Upper lobe of left lung (tissue), 6 donors: ENCODE data around the gene MPZL1. TPM values are rescaled to one million over a fixed set of nuclear protein-coding genes. Genes with fewer than 3 reads are reported as not detected.
A peak's percentile ranks its signal among the peaks of the same experiment; 100 is the strongest.

Experiments used
- ATAC-seq, 2 donors: fragments of 200-7000 bp; cut with Tn5 transposase; one replicate each; pipeline ENCODE4 v1.9.1; 2022; ENCODE audit warnings: mild to moderate bottlenecking in 2 of 2, moderate library complexity in 2 of 2; ENCODE audit not compliant: low FRiP score in 2 of 2
- DNase-seq, 2 donors: peaks; one replicate each; pipeline ENCODE4 v3.0.0-alpha.2; 2019 to 2020
- H3K27ac ChIP-seq, 4 donors: fragments of 200-600 bp; sonication (generic); one replicate each; pipeline ENCODE4 v1.5.1; 2016 to 2019
- H3K27me3 ChIP-seq, 4 donors: fragments of 200-600 bp; sonication (generic); one replicate each; pipeline ENCODE4 v1.5.1; 2017 to 2019
- H3K36me3 ChIP-seq, 4 donors: fragments of 200-600 bp; sonication (generic); one replicate each; pipeline ENCODE4 v1.5.1; 2016 to 2019
- H3K4me1 ChIP-seq, 4 donors: fragments of 200-600 bp; sonication (generic); one replicate each; pipeline ENCODE4 v1.5.1; 2018 to 2019
- H3K4me3 ChIP-seq, 4 donors: fragments of 200-600 bp; sonication (generic); one replicate each; pipeline ENCODE4 v1.5.1; 2017 to 2019; ENCODE audit warnings: mild to moderate bottlenecking in 2 of 4, moderate library complexity in 1 of 4
- H3K9me3 ChIP-seq, 4 donors: fragments of 200-600 bp; sonication (generic); one replicate each; pipeline ENCODE4 v1.5.1; 2018 to 2019
- EP300 ChIP-seq, 4 donors: sonication (generic); formaldehyde crosslinking; IDR thresholded peaks; one replicate each; pipeline ENCODE4 v1.5.1; 2017; ENCODE audit warnings: antibody characterized with exemption in 4 of 4, control low read depth in 2 of 4
- POLR2A ChIP-seq, 4 donors: fragments of 450-650 bp; IDR thresholded peaks; one replicate each; pipeline ENCODE4 v1.5.1; 2016 to 2017; ENCODE audit warnings: antibody characterized with exemption in 4 of 4, mild to moderate bottlenecking in 2 of 4
- POLR2AphosphoS5 ChIP-seq, 2 donors: sonication (generic); formaldehyde crosslinking; IDR thresholded peaks; one replicate each; pipeline ENCODE4 v1.5.1; 2017; ENCODE audit warnings: antibody characterized with exemption in 2 of 2
- WGBS, 2 donors: methylation state at CpG; one replicate each; pipeline ENCODE4 v1.1.5; 2017 to 2018; 5-methylcytosine and 5-hydroxymethylcytosine counted together
- total RNA-seq, 6 donors: library from RNA; depleted of rRNA in 4 of 6; stranded (reverse); fragments of >200 nt in 4 of 6; gene quantifications; one replicate each; pipeline versions ENCODE4 v1.1.0 to v1.2.1, GENCODE V29; 2016 to 2021
- TF ChIP-seq, protein P1 (sequence below), 6 experiments: fragments of 450-650 bp in 4 of 6; fragments of 200-600 bp in 2 of 6; sonication (generic) in 2 of 6; IDR thresholded peaks; one replicate each; pipeline ENCODE4 v1.5.1; 2016 to 2019; ENCODE audit warnings: antibody characterized with exemption in 6 of 6
- donor health status: DM: no; HTN: no; CAD: no; lungs with moderate emphysema.
- donor health status: DM: no; HTN: yes; CAD: no; lungs with severe emphysema.

MPZL1 gene
- total RNA-seq, 6 donors from 2014 or later = 28.3 to 80.6 (median 65.4) TPM

DNA sequence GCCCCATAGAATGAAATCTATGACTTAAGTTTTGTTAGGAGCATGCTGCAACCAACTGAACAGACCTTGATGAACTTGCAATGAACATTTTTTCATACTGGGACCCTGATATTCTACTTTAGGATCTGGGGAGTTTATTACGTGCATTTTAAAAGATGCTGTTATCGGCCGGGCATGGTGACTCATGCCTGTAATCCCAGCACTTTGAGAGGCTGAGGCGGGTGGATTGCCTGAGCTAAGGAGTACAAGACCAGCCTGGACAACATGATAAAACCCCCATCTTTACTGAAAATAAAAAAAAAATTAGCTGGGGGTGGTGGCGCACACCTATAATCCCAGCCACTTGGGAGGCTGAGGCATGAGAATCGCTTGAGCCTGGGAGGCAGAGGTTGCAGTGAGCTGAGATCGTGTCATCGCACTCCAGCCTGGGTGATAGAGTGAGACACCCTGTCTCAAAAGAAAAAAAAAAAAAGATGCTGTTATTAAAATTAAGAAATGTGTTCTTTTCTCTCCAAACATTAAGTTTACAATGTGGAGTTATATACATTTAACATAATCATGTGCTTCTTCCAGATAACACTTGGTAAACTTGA, 7.1 kb downstream of the MPZL1 start:
- DNase-seq (no peak), ATAC-seq (no peak)
- Histone ChIP-seq H3K4me3 (no peak overlapping the region), H3K9me3 (no peaks in the 10 kb centered on the region), H3K27ac (no peak overlapping the region), H3K4me1 (peaks cover 3 to 16% (median 11%) of the 10 kb centered on the region in 4 donors), H3K27me3 (no peaks in the 10 kb centered on the region), H3K36me3 (peaks cover 0 to 7% (median 0%) of the 10 kb centered on the region in 4 donors)
- WGBS, 2 donors = 95 to 96% methylated on average over 8 of the region's 8 CpGs
- TF ChIP-seq POLR2A (IDR thresholded peaks at IDR 0.05) = no peak
- TF ChIP-seq, protein P1, sequence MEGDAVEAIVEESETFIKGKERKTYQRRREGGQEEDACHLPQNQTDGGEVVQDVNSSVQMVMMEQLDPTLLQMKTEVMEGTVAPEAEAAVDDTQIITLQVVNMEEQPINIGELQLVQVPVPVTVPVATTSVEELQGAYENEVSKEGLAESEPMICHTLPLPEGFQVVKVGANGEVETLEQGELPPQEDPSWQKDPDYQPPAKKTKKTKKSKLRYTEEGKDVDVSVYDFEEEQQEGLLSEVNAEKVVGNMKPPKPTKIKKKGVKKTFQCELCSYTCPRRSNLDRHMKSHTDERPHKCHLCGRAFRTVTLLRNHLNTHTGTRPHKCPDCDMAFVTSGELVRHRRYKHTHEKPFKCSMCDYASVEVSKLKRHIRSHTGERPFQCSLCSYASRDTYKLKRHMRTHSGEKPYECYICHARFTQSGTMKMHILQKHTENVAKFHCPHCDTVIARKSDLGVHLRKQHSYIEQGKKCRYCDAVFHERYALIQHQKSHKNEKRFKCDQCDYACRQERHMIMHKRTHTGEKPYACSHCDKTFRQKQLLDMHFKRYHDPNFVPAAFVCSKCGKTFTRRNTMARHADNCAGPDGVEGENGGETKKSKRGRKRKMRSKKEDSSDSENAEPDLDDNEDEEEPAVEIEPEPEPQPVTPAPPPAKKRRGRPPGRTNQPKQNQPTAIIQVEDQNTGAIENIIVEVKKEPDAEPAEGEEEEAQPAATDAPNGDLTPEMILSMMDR (IDR thresholded peaks at IDR 0.05) = no peak
- no peak for TF ChIP-seq EP300 (IDR thresholded peaks at IDR 0.05)
- no peak for TF ChIP-seq POLR2AphosphoS5 (IDR thresholded peaks at IDR 0.05)

DNA sequence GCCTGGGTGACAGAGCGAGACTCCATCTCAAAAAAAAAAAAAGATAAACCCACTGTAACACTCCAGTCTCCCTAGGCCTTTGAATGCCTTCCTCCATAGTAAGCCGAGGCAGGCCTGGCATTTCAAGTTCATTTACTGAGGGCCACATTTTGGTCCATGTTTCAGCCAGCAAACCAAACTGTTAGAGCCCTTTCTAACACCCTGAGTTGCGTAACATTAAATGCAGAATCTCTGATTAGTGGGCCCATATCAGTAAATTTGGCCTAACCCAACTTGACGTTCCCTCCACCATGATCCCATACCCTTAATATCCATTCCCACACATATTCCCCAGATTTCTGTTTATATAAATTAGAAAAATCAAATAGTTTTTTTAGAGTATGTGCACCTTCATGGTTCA, 12.4 kb downstream of the MPZL1 start:
- no peak for TF ChIP-seq EP300 (IDR thresholded peaks at IDR 0.05)
- TF ChIP-seq POLR2AphosphoS5 (IDR thresholded peaks at IDR 0.05) = no peak
- no peak for TF ChIP-seq POLR2A (IDR thresholded peaks at IDR 0.05)
- TF ChIP-seq, protein P1 (IDR thresholded peaks at IDR 0.05) = no peak
- Histone ChIP-seq H3K4me1 (peaks cover 0 to 12% (median 2%) of the 10 kb centered on the region in 4 donors), H3K4me3 (no peak overlapping the region), H3K27ac (no peak overlapping the region), H3K36me3 (peaks cover 0 to 7% (median 0%) of the 10 kb centered on the region in 4 donors), H3K9me3 (no peaks in the 10 kb centered on the region), H3K27me3 (no peaks in the 10 kb centered on the region)
- DNase-seq (no peak), ATAC-seq (no peak)
- 96 to 97% methylated on average over 4 of the region's 4 CpGs for WGBS, 2 donors

DNA sequence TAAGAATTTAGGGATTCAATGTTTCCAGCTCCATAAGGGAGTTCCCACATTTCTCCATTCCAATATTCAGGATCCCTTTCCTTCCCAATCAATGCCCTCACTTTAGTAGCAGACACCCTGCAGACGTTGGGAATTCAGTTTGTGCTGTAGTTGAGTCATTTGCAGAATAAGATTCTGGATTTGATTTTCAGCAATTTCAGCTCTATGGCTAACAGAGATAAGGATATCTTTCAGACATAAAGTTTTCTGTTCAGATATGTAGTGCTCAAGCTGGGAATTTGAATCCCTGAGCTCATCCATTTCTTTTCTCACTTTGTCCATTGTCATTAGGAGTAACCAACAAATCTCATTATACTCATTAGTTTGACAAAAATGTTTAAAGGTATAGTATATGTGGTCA, 13.1 kb downstream of the MPZL1 start:
- Histone ChIP-seq H3K9me3 (no peaks in the 10 kb centered on the region), H3K36me3 (peaks cover 0 to 7% (median 0%) of the 10 kb centered on the region in 4 donors), H3K4me1 (peaks cover 0 to 12% (median 2%) of the 10 kb centered on the region in 4 donors), H3K27ac (no peak overlapping the region), H3K27me3 (no peaks in the 10 kb centered on the region), H3K4me3 (no peak overlapping the region)
- TF ChIP-seq POLR2AphosphoS5 (IDR thresholded peaks at IDR 0.05) (no peak), POLR2A (IDR thresholded peaks at IDR 0.05) (no peak), EP300 (IDR thresholded peaks at IDR 0.05) (no peak)
- TF ChIP-seq, protein P1 (IDR thresholded peaks at IDR 0.05) = no peak
- 94 to 100% methylated on average over 1 of the region's 1 CpG for WGBS, 2 donors
- no peak for DNase-seq
- ATAC-seq = no peak

DNA sequence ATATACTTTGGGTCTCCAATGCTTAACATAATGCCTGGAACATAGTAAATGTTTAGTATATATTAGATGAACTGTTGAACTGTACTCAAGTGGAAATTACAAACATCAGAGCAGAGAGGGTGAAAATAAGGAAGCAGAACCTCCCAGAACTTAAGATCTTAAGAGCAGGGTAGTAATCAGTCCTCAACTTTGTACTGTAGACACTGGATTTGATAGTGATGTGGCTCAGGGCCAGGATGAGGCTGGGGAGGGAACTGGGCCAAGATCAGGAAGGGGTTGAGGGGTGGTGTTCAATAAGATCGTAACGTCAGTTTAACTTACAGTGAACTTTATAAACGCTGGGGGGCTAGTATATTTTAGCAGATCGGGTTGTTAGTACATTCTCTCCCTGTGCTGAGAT, 15.4 kb downstream of the MPZL1 start:
- Histone ChIP-seq H3K36me3 (no peaks in the 10 kb centered on the region), H3K9me3 (no peaks in the 10 kb centered on the region), H3K4me3 (no peak overlapping the region), H3K4me1 (peaks cover 0 to 12% (median 2%) of the 10 kb centered on the region in 4 donors), H3K27me3 (no peaks in the 10 kb centered on the region), H3K27ac (no peak overlapping the region)
- DNase-seq = no peak
- WGBS, 2 donors = 56 to 77% methylated on average over 4 of the region's 4 CpGs
- ATAC-seq = peak in 1 of 2 donors; percentile 29
- TF ChIP-seq, protein P1 (IDR thresholded peaks at IDR 0.05) = no peak
- TF ChIP-seq POLR2A (IDR thresholded peaks at IDR 0.05) (no peak), POLR2AphosphoS5 (IDR thresholded peaks at IDR 0.05) (no peak), EP300 (IDR thresholded peaks at IDR 0.05) (no peak)

DNA sequence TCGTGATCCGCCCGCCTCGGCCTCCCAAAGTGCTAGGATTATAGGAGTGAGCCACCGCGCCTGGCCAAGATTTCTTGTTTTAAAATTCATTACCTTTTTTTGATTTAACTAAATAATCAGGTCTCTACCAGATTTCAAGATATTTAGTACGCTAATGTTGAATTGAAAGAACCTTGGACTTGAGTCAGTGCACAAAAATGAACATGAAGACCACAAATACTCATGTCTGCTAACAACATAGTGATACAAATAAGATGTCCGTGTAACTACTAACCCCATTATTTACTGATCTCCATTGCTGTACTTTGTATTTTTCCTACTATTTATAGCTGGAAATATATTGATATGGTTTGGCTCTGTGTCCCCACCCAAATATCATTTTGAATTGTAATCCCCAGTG, 16.4 kb downstream of the MPZL1 start:
- DNase-seq = no peak
- H3K9me3 ChIP-seq = no peaks in the 10 kb centered on the region
- H3K4me1 ChIP-seq = peaks cover 0 to 12% (median 4%) of the 10 kb centered on the region in 4 donors
- ATAC-seq = no peak
- TF ChIP-seq EP300 (IDR thresholded peaks at IDR 0.05) (no peak), POLR2AphosphoS5 (IDR thresholded peaks at IDR 0.05) (no peak), POLR2A (IDR thresholded peaks at IDR 0.05) (no peak)
- TF ChIP-seq, protein P1 (IDR thresholded peaks at IDR 0.05) = no peak
- H3K36me3 ChIP-seq = no peaks in the 10 kb centered on the region
- 93 to 94% methylated on average over 8 of the region's 8 CpGs for WGBS, 2 donors
- H3K27ac ChIP-seq = no peak overlapping the region
- H3K4me3 ChIP-seq = no peak overlapping the region
- H3K27me3 ChIP-seq = no peaks in the 10 kb centered on the region
